B cell (primary cell): ENCODE data around the gene SPTBN1.

Source experiments
- CTCF ChIP-seq: fragments of 200-600 bp; IDR thresholded peaks from one replicate; pipeline ENCODE4 v1.8.0; 2022; ENCODE audit warnings: antibody characterized with exemption, mild to moderate bottlenecking
- EZH2 ChIP-seq: IDR thresholded peaks from 2 replicates; pipeline ENCODE4 v1.6.1; 2012; ENCODE audit warnings: borderline replicate concordance, low read depth, mild to moderate bottlenecking, moderate library complexity, low read length; ENCODE audit not compliant: insufficient read depth, poor library complexity, severe bottlenecking

DNA sequence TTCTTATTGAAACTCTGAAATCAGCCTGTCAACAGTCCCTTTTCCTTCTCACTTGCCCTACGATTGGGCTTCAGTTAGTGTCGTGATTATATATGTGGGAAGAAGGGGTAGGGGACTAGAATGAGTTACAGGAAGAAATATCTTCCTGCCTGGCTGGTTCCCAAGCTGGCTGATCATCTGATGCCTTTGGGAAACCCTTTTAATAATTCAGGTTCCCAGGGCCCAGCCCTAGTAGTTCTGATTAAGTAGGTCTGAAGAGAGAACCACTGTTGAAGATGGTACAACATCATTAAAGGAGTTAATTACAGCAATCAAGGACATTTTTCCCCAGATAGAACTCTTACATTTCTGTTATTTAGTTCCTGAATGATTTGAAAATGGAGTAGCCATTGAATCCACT, 157.3 kb downstream of the SPTBN1 start:
- TF ChIP-seq EZH2 (no peak), CTCF (no peak)
